ENCODE measurements around the gene MCEMP1. TPM values are rescaled to one million over a fixed set of nuclear protein-coding genes. Genes with fewer than 3 reads are reported as not detected.

MCEMP1 gene
- polyA plus RNA-seq, 4 donors: 0.13 to 0.31 (median 0.24) TPM

GRCh38 chr19:7692417-7693088, 15.7 kb downstream of the MCEMP1 start:
- no peak for DNase-seq (ENCODE audit: low read depth in 4 of 4, low spot score in 3 of 4)

- no peak for DNase-seq (ENCODE audit: low read depth in 4 of 4, low spot score in 3 of 4)
These were observed 17.6 kb downstream of the MCEMP1 start for GRCh38 chr19:7694499-7694898.

- no peak for DNase-seq (ENCODE audit: low read depth in 4 of 4, low spot score in 3 of 4)
These were observed 20.9 kb downstream of the MCEMP1 start for GRCh38 chr19:7697721-7698287.

- DNase-seq (ENCODE audit: low read depth in 4 of 4, low spot score in 3 of 4): no peak
These were observed 21.7 kb downstream of the MCEMP1 start for GRCh38 chr19:7698583-7698982.

GRCh38 chr19:7699003-7699402, 22.1 kb downstream of the MCEMP1 start:
- no peak for DNase-seq (ENCODE audit: low read depth in 4 of 4, low spot score in 3 of 4)

- DNase-seq (ENCODE audit: low read depth in 4 of 4, low spot score in 3 of 4): no peak
These were observed 22.8 kb downstream of the MCEMP1 start for GRCh38 chr19:7699417-7700401.

- DNase-seq (ENCODE audit: low read depth in 4 of 4, low spot score in 3 of 4): no peak
These were observed 24.3 kb downstream of the MCEMP1 start for GRCh38 chr19:7701049-7701653.

GRCh38 chr19:7701654-7702457, 25.0 kb downstream of the MCEMP1 start, which contains the start of gene FCER2:
Gene FCER2, minus strand, starts transcription at chr19:7702131. Its CDS starts 2,371 bp downstream, at chr19:7699760.
- no peak for DNase-seq (ENCODE audit: low read depth in 4 of 4, low spot score in 3 of 4)

- no peak for DNase-seq (ENCODE audit: low read depth in 4 of 4, low spot score in 3 of 4)
These were observed 26.4 kb downstream of the MCEMP1 start for GRCh38 chr19:7703332-7703731.

- DNase-seq (ENCODE audit: low read depth in 4 of 4, low spot score in 3 of 4): no peak
These were observed 27.6 kb downstream of the MCEMP1 start for GRCh38 chr19:7704280-7705060.

- no peak for DNase-seq (ENCODE audit: low read depth in 4 of 4, low spot score in 3 of 4)
These were observed 28.7 kb downstream of the MCEMP1 start for GRCh38 chr19:7705387-7706187.

- no peak for DNase-seq (ENCODE audit: low read depth in 4 of 4, low spot score in 3 of 4)
These were observed 29.5 kb downstream of the MCEMP1 start for GRCh38 chr19:7706188-7706954.

GRCh38 chr19:7706955-7707456, 30.1 kb downstream of the MCEMP1 start:
- DNase-seq (ENCODE audit: low read depth in 4 of 4, low spot score in 3 of 4): no peak

GRCh38 chr19:7709932-7710460, 33.1 kb downstream of the MCEMP1 start:
- no peak for DNase-seq (ENCODE audit: low read depth in 4 of 4, low spot score in 3 of 4)

GRCh38 chr19:7710616-7711015, 33.7 kb downstream of the MCEMP1 start:
- DNase-seq (ENCODE audit: low read depth in 4 of 4, low spot score in 3 of 4): no peak

- DNase-seq (ENCODE audit: low read depth in 4 of 4, low spot score in 3 of 4): no peak
These were observed 38.8 kb downstream of the MCEMP1 start for GRCh38 chr19:7715671-7716070.

- DNase-seq (ENCODE audit: low read depth in 4 of 4, low spot score in 3 of 4): no peak
These were observed 39.9 kb downstream of the MCEMP1 start for GRCh38 chr19:7716762-7717161.
